ENCODE measurements around the gene ARVCF.

Gene ARVCF

GRCh38 chr22:19981961-19982920 lies 34.4 kb downstream of the ARVCF start:
- H3K4me2 ChIP-seq (ENCODE audit: low read length) = no peak overlapping the region
- H3K9me3 ChIP-seq (ENCODE audit: control insufficient read depth, low read length) = no peaks in the 10 kb centered on the region
- no peak for TF ChIP-seq CTCF (IDR thresholded peaks at IDR 0.05)
- H3K27ac ChIP-seq = no peak overlapping the region
- H3K36me3 ChIP-seq (ENCODE audit: control insufficient read depth, insufficient read depth, low read length) = no peaks in the 10 kb centered on the region
- H3K27me3 ChIP-seq (ENCODE audit: control insufficient read depth, insufficient read depth, low read length) = no peaks in the 10 kb centered on the region
- H3K9ac ChIP-seq = no peak overlapping the region
- peaks cover 2% of the 10 kb centered on the region for H3K79me2 ChIP-seq
- H2AFZ ChIP-seq = no peak overlapping the region
- no peak overlapping the region for H3K4me3 ChIP-seq (ENCODE audit: low read depth, low read length)
- H3K4me1 ChIP-seq = peaks cover 5% of the 10 kb centered on the region

- peaks cover 5% of the 10 kb centered on the region for H3K4me1 ChIP-seq
- H3K9ac ChIP-seq = no peak overlapping the region
- H3K9me3 ChIP-seq (ENCODE audit: control insufficient read depth, low read length) = no peaks in the 10 kb centered on the region
- H3K27me3 ChIP-seq (ENCODE audit: control insufficient read depth, insufficient read depth, low read length) = no peaks in the 10 kb centered on the region
- H3K79me2 ChIP-seq = peaks cover 2% of the 10 kb centered on the region
- no peak overlapping the region for H2AFZ ChIP-seq
- TF ChIP-seq CTCF (IDR thresholded peaks at IDR 0.05) = no peak
- H3K36me3 ChIP-seq (ENCODE audit: control insufficient read depth, insufficient read depth, low read length) = no peaks in the 10 kb centered on the region
- no peak overlapping the region for H3K27ac ChIP-seq
- no peak overlapping the region for H3K4me2 ChIP-seq (ENCODE audit: low read length)
- H3K4me3 ChIP-seq (ENCODE audit: low read depth, low read length) = no peak overlapping the region
These were observed 35.3 kb downstream of the ARVCF start for GRCh38 chr22:19981171-19981960.

GRCh38 chr22:19980766-19981165 lies 35.9 kb downstream of the ARVCF start:
- Histone ChIP-seq H3K9ac (no peak overlapping the region), H3K27me3 (ENCODE audit: control insufficient read depth, insufficient read depth, low read length) (no peaks in the 10 kb centered on the region), H3K9me3 (ENCODE audit: control insufficient read depth, low read length) (no peaks in the 10 kb centered on the region), H3K4me2 (ENCODE audit: low read length) (no peak overlapping the region), H3K4me3 (ENCODE audit: low read depth, low read length) (no peak overlapping the region), H3K79me2 (peaks cover 2% of the 10 kb centered on the region), H3K27ac (no peak overlapping the region), H3K4me1 (peaks cover under 1% of the 10 kb centered on the region), H2AFZ (no peak overlapping the region), H3K36me3 (ENCODE audit: control insufficient read depth, insufficient read depth, low read length) (no peaks in the 10 kb centered on the region)
- no peak for TF ChIP-seq CTCF (IDR thresholded peaks at IDR 0.05)

- no peak overlapping the region for H3K27ac ChIP-seq
These were observed 36.7 kb downstream of the ARVCF start for GRCh38 chr22:19979712-19980493.

More at GRCh38 chr22:19979712-19980493, 36.7 kb downstream of the ARVCF start:
- no peaks in the 10 kb centered on the region for H3K9me3 ChIP-seq (ENCODE audit: control insufficient read depth, low read length)
- H3K4me3 ChIP-seq (ENCODE audit: low read depth, low read length) = no peak overlapping the region
- no peaks in the 10 kb centered on the region for H3K36me3 ChIP-seq (ENCODE audit: control insufficient read depth, insufficient read depth, low read length)
- H3K79me2 ChIP-seq = peaks cover 2% of the 10 kb centered on the region
- no peaks in the 10 kb centered on the region for H3K27me3 ChIP-seq (ENCODE audit: control insufficient read depth, insufficient read depth, low read length)
- H3K9ac ChIP-seq = no peak overlapping the region
- no peak overlapping the region for H2AFZ ChIP-seq
- TF ChIP-seq CTCF (IDR thresholded peaks at IDR 0.05) = no peak
- no peak overlapping the region for H3K4me2 ChIP-seq (ENCODE audit: low read length)
- no peaks in the 10 kb centered on the region for H3K4me1 ChIP-seq
